GM18951 (cell line): ENCODE data around the gene DKKL1.

ENCODE experiments used
- POLR2A ChIP-seq: IDR thresholded peaks from 4 replicates; pipeline ENCODE4 v1.6.1; 2011; ENCODE audit warnings: mild to moderate bottlenecking; ENCODE audit not compliant: insufficient read length, insufficient read depth; ENCODE audit errors: extremely low read depth
- in situ Hi-C: fragments of 300-500 bp; cut with MboI; formaldehyde crosslinking; loops from one replicate; pipeline ENCODE4 v1.12.0; 2022; ENCODE audit warnings: low sequenced_read_pairs, mixed read lengths, inconsistent platforms; ENCODE audit not compliant: unreplicated experiment

DKKL1 gene

DNA sequence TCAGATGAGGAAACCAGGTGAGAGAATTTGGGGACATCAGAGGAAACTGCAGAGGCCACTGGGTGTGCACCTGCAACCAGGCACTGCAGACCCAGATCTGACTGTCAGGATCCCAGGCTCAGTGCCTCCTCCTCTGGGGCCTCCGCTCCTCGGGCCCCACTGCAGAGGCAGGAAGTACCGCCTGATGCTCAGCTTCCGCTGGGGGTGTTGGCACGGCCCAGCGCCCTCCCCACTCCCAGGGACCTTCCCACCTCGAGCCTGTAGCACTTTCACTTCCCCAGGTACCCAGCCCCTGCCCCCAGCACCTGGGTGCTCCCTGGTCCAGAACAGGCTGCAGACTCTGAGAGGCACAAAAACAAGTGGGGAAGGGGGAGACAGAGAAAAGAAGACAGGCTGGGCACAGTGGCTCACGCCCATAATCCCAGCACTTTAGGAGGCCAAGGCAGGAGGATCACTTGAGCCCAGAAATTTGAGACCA, 29.8 kb upstream of the DKKL1 start:
- peak; percentile 84 for TF ChIP-seq POLR2A
- in situ Hi-C loops, result no loop called here

DNA sequence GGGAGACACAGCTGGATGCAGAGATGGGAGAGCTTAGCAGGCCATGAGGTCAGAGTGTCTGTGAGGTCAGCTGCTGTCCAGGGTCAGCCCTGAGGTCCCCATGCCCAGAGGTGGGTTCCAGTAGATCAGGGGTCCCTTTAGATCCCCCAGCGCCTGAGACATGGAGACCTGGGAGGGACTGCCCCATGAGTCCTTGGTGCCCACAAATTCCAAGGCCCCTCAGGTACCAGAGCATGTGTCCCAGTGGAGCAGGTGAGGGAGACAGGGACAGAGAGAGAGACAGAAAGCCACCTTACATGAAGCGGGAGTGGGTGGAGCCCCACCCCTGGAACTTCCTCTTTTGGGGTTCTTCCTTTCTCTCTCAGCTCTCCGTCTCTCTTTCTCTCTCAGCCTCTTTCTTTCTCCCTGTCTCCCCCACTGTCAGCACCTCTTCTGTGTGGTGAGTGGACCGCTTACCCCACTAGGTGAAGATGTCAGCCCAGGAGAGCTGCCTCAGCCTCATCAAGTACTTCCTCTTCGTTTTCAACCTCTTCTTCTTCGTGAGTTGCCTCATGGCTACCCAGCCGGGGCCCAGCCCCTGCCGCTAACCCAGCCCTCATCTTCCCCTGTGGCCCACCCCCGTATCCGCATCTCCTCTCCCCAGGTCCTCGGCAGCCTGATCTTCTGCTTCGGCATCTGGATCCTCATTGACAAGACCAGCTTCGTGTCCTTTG, 28.4 kb upstream of the DKKL1 start, which contains the start of gene CD37:
TSS of gene CD37 (plus strand) at position 336 of the 713 bp plus-strand sequence. CDS start at position 471, 135 bp downstream.
- in situ Hi-C loops, result no loop called here

DNA sequence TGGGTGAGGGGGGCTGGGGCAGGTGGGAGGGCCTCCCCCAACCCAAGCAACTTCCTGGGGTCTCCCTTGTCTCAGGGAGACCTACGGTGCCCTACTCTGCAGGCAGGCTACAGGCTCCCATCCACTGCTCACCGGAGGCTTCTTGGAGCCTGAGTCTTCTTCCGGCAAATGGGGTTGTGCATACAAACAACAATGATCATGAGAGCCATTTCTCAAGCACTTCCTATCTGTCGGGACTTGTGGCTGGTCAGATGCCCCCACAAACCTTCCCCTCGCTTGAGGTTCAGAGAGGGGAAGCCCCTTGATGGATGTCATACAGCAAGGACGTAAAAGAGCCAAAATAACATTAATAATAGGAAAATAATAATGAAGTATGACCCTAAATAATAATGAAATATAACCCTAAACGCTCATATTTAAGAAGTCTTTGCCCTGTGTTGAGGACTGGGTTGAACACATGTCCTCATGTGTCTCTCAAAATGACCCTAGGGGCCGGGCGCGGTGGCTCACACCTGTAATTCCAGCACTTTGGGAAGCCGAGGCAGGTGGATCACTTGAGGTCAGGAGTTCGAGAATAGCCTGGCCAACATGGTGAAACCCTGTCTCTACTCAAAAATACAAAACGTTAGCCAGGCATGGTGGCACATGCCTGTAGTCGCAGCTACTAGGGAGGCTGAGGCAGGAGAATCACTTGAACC, 27.7 kb upstream of the DKKL1 start:
- in situ Hi-C loops, result no loop called here
- no peak for TF ChIP-seq POLR2A

More for the DNA sequence above, 28.4 kb upstream of the DKKL1 start, which contains the start of gene CD37:
- peak; percentile 87 for TF ChIP-seq POLR2A

DNA sequence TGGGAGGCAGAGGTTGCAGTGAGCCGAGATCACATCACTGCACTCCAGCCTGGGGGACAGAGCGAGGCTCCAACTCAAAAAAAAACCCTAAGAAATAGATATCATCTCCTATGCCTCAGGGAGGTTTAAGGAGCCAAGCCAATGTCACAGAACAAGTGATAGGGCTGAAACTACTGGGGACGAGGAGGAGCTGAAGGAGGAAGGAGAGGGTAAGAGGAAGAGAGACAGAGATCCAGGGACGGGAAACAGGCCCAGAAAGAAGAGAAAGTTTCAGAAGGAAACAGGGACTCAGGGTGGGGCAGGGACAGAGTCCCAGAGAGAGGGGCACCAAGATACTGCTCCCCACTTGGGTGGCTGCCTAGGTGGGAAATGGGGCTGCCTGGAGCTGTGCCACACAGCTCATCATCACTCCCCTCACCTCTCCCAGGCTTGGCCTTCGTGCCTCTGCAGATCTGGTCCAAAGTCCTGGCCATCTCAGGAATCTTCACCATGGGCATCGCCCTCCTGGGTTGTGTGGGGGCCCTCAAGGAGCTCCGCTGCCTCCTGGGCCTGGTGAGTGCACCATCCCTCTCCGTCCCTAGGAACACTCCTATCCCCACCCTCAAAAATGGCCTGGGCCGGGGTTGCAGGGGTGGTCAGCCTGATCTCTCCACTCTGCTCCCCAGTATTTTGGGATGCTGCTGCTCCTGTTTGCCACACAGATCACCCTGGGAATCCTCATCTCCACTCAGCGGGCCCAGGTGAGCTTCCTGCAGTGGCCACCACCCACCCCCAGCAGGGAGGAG, 27.0 kb upstream of the DKKL1 start:
- TF ChIP-seq POLR2A, result no peak
- in situ Hi-C loops, result no loop called here

DNA sequence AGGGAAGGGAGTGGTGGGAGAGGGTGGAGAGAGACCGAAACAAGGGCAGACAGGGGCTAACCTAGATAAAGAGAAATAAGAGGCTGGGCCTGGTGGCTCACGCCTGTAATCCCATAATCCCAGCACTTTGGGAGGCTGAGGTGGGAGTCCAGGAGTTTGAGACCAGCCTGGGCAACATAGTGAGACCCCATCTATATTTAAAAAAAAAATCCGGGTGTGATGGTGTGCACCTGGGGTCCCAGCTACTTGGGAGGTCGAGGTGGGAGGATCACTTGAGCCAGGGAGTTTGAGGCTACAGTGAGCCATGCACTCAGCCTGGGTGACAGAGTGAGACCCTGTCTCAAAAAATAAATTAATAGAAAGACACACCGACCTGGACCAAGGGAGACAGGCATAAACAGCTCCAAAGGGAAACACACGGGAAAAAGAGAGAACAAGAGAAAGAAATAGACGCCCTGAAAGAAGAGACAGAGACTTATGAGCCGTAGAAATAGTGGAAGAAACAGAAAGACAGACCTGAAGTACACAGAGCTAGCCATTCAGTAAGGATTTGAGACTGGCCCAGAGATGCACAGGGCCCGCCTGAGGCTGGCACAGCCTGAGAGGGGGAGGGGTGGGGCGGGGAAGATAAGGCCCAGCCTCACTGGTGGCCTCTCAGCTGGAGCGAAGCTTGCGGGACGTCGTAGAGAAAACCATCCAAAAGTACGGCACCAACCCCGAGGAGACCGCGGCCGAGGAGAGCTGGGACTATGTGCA, 26.2 kb upstream of the DKKL1 start:
- no peak for TF ChIP-seq POLR2A
- in situ Hi-C loops, result no loop called here

DNA sequence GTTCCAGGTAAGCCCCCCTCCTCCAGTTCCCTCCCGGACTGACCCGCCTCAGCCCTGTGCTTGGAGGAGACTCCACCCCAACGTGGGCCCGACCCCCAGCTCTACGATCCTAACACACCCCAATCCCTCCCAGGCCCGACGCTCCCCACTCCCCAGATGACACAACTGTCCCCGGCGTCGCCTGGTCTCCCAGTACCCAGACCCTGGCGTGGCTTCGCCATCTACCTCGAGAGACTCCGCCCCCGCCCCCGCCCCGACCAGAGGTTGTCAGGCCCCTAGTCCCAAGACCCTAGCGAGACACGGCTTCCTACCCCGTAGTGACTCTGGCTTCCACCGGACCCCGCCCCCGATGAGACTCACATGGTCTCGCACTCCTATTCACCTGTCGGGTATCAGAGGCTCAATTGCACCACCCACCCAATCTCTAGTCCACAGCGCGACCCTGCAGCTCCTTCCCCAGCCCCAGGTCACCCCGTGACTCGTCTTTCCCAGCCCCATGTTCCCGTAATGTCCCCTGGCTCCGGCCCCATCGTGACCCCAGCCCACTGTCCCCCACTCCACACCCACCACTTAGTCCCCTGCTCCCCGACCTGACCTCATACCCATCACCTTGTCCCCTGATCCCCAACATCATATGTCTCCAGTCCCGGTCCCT, 25.5 kb upstream of the DKKL1 start:
- in situ Hi-C loops, result no loop called here
- no peak for TF ChIP-seq POLR2A

DNA sequence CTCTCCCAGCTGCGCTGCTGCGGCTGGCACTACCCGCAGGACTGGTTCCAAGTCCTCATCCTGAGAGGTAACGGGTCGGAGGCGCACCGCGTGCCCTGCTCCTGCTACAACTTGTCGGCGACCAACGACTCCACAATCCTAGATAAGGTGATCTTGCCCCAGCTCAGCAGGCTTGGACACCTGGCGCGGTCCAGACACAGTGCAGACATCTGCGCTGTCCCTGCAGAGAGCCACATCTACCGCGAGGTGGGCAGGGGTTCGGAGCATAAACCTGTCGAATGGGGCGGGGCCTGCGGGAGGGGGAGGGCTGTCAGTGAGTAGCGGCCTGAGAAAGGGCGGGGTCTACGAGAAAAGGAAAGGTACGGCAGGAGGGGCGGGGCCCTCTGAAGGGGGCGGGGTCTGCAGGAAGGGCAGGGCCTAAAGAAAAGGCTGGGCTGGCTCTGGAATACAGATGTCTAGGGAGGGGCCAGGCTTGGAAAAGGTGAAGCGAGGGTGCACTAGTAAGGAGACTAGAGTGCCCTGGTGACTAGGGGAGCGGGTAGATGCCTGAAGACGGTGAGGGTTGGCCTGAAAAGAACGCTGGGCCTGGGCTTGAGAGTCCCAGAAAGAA, 24.9 kb upstream of the DKKL1 start:
- in situ Hi-C loops, result no loop called here
- TF ChIP-seq POLR2A, result no peak

DNA sequence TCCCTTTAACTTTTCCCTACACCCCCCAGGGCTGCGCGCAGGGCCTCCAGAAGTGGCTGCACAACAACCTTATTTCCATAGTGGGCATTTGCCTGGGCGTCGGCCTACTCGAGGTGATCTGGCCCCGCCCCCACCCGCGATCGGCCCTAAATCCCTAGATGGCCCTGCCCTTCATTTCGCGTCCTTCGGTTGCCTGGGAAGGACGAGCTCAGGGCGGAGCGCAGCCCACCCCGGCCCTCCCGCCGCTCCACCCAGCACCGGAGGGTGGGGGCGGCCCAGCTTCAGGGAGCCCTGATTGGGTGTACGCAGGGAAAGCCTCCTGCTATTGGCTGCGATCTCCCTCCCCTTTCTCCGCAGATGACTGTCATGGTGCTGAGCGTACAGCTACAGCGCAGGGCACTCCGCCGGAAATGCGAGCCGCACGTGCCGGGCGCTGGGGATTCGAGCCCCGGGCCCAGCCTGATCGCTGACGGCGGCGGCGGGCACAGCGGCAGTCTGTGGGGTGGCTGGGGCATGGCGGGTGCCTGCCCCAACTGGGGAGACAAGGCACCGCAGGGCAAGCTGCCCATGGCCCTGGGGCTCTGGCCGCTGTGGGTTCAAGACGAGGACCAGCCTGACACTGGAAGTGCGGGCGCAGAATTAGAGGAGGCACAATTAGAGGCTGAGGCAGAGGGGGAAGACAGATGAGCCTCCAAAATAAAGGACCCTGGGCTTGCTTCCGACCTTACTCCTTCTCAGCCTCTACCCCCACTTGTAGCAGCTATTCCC, 24.2 kb upstream of the DKKL1 start:
- no peak for TF ChIP-seq POLR2A

DNA sequence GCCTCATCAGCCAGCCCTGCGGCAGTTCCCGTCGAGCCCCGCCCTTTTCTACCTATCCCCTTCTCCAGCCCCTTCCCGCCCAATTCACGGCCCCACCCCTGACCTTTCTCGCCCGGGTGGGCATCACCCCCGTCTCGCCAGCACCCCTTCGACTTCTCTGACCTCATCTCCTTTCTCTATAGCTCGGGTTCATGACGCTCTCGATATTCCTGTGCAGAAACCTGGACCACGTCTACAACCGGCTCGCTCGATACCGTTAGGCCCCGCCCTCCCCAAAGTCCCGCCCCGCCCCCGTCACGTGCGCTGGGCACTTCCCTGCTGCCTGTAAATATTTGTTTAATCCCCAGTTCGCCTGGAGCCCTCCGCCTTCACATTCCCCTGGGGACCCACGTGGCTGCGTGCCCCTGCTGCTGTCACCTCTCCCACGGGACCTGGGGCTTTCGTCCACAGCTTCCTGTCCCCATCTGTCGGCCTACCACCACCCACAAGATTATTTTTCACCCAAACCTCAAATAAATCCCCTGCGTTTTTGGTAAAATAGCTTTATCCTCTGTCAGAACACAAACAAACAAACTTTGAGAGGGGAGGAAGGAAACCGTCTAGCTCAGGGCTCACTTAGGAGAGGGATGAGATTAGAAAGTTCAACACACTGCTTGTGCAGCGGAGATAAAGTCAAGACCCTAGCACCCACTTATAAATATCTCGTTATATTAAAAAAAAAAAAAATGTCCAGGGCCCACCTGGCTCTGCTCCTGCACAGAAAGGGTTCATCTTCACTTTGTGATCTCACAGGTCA, 23.4 kb upstream of the DKKL1 start:
- in situ Hi-C loops, result no loop called here
- peak; percentile 25 for TF ChIP-seq POLR2A

More for the DNA sequence above, 24.2 kb upstream of the DKKL1 start:
- in situ Hi-C loops, result no loop called here

DNA sequence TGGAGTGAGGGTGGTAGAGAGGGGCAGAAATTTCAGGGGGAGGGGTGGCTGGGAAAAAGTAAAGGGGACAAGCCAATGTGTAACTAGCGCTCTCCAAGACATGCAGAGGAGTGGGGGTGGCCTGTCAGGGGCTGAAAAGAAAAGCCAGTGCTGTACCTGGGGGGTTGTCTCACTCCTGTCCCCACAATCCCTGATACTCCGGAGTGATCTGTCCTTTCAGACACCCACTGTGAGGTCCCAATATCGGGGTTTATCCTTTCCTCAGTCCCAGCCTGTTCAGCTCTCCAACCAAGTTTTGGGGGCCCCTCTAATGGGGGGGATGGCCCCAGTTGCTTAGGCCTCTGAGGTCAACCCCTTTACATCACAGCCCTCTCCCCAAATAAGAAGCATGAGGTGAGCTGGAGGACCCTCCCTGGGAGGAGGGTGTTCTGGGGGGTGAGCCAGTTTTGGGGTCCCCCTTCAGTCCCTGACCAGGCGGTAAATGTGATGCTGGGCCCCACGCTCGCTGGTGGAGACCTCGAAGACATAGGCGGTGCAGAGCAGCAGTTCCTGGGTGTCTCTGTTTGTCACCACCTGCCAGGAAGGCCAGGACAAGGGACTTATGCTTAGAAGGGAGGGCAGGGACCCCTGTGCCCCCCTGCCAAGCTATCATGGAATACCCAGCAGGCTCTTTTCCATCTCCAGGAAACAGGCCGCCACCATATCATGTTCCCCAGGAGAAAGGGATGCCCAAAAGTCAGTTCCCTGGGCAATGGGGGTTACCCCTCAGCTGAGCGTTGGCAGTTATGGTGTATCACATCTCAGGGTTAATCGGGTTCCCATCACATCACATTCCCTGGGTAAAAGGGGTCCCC, 22.6 kb upstream of the DKKL1 start:
- peak; percentile 31 for TF ChIP-seq POLR2A
- in situ Hi-C loops, result no loop called here
